GM12865 (cell line): ENCODE results near the gene TRAFD1.

Experiments used
- DNase-seq: peaks from one replicate; pipeline ENCODE4 v3.0.0; 2010; ENCODE audit warnings: low read depth
- H3K4me3 ChIP-seq: 2 replicates; pipeline ENCODE4 v1.5.1; 2011; ENCODE audit warnings: mild to moderate bottlenecking, low read depth, low read length, control low read depth
- CTCF ChIP-seq: IDR thresholded peaks from 2 replicates; pipeline ENCODE4 v1.5.1; 2011; ENCODE audit warnings: low read length, control low read depth, low read depth, inconsistent platforms; ENCODE audit not compliant: insufficient read depth; ENCODE audit errors: missing control alignments

TRAFD1 gene, protein sequence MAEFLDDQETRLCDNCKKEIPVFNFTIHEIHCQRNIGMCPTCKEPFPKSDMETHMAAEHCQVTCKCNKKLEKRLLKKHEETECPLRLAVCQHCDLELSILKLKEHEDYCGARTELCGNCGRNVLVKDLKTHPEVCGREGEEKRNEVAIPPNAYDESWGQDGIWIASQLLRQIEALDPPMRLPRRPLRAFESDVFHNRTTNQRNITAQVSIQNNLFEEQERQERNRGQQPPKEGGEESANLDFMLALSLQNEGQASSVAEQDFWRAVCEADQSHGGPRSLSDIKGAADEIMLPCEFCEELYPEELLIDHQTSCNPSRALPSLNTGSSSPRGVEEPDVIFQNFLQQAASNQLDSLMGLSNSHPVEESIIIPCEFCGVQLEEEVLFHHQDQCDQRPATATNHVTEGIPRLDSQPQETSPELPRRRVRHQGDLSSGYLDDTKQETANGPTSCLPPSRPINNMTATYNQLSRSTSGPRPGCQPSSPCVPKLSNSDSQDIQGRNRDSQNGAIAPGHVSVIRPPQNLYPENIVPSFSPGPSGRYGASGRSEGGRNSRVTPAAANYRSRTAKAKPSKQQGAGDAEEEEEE

DNA sequence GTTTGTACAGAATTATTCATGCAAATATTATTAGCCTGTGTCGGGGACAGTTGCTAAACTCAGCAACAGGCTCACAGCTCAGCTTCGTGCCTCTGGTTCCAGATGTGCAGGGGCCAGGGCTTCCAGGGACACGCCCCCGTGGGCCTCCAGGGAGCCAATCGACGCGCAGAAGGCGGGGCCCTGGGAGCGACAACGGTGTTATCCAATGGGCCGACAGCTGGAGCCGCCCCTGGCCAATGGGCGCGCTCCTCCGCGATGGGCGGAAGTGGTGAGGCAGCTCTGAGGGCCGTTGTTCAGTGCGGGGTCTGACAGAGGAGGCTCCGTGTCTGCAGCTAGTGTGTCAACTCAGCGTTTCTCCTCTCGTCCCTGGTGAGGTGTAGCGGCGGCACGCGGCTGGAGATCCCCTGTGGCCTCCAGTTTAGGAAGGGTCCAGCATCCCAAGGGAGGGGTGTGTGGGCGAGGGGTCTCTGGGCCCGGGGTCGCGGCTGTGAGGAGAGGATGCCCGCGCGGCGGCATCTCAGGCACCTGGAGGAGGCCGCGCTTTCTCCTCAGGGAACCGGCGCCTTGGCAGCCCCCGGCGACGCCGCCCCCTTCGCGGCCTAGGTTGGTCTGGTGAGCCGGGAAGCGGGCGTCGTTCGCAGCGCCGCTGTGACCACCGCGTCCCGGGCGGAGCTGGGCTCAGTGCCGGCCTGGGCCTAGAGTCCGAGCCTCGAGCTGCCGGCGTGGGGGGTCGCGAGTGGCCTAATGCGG, at the start of gene TRAFD1:
Gene TRAFD1, plus strand, starts transcription at position 311 of the 750 bp plus-strand sequence. CDS start 4,963 bp downstream, outside the sequence.
- DNase-seq = peak; percentile 98

DNA sequence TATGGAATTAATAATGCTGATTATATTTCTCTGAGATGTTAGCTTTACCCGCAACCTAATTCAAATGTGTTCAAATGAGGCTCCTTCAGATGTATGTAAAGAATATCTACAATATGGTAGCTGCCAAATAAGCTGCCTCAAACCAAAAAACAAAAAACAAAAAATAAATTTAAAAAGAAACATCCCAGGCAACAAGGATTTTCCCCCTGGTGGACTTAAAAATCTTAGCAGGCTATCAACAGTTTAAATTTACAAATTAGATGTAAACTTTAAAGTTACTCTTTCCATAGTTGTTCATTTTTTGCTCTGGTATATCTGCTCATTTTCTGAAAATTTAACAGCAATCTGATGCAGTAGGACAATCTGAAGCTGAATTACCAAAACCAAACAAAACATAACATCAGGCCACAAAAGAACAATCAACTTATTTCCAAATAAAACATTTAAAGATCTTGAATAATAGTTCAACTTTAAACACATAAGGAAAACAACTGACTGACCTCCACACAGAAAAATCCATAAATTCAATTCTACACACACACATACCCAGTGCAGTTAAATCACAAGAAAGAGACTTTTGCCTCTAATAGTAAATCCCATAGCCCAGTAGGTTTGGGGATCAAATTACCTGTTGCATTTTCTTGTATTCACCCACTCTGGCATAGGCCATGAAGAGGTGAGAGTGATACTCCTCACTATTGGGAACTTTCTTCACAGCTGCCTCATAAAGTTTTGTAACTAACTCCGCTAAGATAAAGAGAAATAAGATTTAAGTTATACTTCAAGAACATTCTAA, 38.1 kb upstream of the TRAFD1 start:
- TF ChIP-seq CTCF = no peak
- H3K4me3 ChIP-seq = no peak overlapping the region
- no peak for DNase-seq

More for the DNA sequence above, at the start of gene TRAFD1:
- TF ChIP-seq CTCF = no peak
- peak within 1 kb of the TSS; percentile 91 for H3K4me3 ChIP-seq

- DNase-seq = no peak
- TF ChIP-seq CTCF = no peak
Observed at GRCh38 chr12:112087851-112088250, 37.5 kb upstream of the TRAFD1 start.

GRCh38 chr12:112091563-112091962, 33.8 kb upstream of the TRAFD1 start:
- no peak for TF ChIP-seq CTCF
- no peak overlapping the region for H3K4me3 ChIP-seq
- no peak for DNase-seq

More at GRCh38 chr12:112087851-112088250, 37.5 kb upstream of the TRAFD1 start:
- H3K4me3 ChIP-seq = no peak overlapping the region

GRCh38 chr12:112096070-112096469, 29.3 kb upstream of the TRAFD1 start:
- no peak for TF ChIP-seq CTCF
- peak; percentile 60 for DNase-seq
- H3K4me3 ChIP-seq = no peak overlapping the region

- TF ChIP-seq CTCF = no peak
- DNase-seq = peak; percentile 27
- H3K4me3 ChIP-seq = no peak overlapping the region
Observed at GRCh38 chr12:112096667-112097066, 28.7 kb upstream of the TRAFD1 start.
